ENCODE data around the gene CCL24.
"Not testable (repeated sequence)": the region's sequence is repeated elsewhere in the genome, so short reads cannot be mapped to it uniquely, and the experiment has no call there.

CCL24 gene

DNA sequence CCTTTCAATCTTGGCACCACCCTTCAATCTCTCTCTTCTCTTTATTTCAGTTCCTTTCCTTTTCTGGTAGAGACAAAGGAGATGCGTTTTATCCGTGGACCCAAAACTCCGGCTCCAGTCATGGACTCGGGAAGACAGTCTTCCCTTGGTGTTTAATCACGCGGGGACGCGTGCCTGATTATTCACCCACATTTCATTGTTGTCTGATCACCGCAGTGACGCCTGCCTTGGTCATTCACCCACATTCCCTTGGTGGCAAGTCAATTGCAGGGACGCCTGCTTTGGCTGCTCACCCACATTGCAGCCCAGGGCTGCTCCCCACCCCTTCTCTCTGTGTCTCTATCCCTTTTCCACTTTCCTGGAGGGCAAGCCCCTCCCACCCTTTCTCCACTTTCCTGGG lies 34.1 kb downstream of the CCL24 start:
- DNase-seq = not testable (repeated sequence)

DNA sequence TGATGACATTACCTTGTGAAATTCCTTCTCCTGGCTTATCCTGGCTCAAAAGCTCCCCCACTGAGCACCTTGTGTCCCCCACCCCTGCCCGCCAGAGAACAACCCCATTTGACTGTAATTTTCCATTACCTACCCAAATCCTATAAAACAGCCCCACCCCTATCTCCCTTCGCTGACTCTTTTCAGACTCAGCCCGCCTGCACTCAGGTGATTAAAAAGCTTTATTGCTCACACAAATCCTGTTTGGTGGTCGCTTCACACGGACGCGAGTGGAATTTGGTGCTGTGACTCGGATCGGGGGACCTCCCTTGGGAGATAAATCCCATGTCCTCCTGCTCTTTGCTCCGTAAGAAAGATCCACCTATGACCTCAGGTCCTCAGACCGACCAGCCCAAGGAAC lies 34.6 kb downstream of the CCL24 start:
- not testable (repeated sequence) for DNase-seq

DNA sequence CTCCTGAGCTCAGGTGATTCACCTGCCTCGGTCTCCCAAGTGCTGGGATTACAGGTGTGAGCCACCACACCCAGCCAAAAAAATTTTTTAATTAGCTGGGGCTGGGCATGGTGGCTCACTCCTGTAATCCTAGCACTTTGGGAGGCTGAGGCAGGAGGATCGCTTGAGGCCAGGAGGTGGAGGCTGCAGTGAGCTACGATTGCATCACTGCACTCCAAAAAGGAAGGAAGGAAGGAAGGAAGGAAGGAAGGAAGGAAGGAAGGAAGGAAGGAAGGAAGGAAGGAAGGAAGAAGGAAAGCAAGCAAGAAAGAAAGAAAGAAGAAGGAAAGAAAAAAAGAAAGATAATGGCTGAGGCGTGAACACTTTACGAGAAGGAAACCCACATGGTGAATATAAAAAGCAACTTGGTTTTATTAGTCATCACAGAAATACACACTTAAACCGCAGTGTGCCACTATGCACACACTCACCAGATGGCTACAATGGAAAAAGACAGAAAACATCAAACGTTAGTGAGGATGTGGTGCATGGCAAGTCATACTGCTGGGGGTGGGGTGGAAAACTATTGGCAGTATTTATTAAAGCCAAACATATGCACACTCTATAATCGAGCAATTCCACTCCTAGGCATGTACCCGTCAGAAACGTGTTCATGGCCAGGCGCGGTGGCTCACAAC lies 37.2 kb downstream of the CCL24 start:
- no peak for DNase-seq

DNA sequence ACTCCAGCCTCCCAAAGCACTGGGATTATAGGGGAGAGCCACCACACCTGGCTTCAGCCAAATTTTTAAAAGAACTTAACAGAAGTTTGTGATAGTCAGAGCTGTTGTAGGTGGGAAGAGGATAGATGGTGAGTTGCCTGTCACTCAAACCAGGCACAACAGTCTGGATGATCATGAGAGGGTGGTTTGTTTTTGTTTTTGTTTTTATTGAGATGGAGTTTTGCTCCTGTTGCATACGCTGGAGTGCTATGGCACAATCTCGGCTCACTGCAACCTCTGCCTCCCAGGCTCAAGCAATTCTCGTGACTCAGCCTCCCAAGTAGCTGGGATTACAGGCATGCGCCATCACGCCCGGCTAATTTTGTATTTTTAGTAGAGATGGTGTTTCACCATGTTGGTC lies 39.6 kb downstream of the CCL24 start:
- not testable (repeated sequence) for DNase-seq

DNA sequence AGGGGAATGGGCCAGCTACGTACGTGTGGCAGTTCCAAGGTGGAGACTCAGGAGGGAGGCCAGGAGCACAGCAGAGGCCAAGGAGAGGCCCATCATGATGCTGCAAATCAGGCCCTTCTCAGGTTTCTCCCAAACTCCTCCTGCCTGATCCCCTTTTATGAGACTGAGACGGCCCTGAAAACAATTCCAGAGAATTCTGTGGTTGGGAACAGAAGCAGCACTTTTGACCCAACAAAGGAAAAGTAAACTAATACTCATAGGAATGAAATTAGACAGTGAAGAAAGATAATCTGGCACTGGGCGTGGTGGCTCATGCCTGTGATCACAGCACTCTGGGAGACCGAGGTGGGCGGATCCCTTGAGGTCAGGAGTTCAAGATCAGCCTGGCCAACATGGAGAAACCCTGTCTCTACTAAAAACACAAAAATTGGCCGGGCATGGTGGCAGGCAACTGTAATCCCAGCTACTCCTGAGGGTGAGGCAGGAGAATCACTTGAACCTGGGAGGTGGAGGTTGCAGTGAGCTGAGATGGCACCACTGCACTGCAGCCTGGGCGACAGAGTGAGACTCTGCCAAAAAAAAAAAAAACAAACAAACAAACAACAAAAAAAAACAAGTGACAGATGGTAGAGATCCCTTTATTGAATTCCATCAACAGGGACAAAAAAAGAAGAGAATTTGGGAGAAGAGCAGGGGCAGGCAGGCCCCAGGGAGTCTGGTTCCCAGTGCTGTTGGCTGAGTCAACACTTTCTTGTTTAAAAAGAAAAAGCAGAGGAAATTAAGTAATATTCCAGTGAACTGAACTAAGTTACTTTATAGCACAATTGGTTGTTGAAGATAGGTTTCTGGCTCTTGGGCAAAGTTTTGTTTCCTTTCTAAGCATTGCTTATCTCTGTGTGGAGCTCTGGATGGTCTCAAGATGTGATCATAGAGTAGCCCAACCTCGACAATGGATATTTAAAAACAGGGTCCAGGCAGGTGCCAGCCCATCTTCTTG lies 41.2 kb downstream of the CCL24 start, which contains the start of gene CCL26:
Gene CCL26, minus strand, starts transcription at position 131 of the 997 bp plus-strand sequence. Its CDS starts 35 bp downstream, at position 96.
- no peak for DNase-seq

GRCh38 chr7:75771224-75771623 lies 42.4 kb downstream of the CCL24 start:
- DNase-seq = no peak

- DNase-seq = no peak
Observed at GRCh38 chr7:75762350-75762917, 51.2 kb downstream of the CCL24 start.

DNA sequence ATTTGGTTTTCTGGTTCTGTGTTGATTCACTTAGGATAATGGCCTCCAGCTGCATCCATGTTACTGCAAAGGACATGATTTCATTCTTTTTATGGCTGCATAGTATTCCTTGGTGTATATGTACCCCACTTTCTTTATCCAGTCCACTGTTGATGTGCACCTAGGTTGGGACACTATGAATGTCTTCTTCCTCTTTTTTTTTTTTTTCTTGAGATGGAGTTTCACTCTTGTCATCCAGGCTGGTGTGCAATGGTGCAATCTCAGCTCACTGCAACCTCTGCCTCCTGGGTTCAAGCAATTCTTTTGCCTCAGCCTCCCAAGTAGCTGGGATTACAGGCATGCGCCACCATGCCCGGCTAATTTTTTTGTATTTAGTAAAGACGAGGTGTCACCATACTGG lies 51.8 kb downstream of the CCL24 start:
- not testable (repeated sequence) for DNase-seq

All from amniotic stem cell (primary cell).